ENCODE measurements around the gene GPR75.

Gene GPR75

GRCh38 chr2:53859206-53860181, at the start of gene GPR75:
Gene GPR75 (minus strand): TSS chr2:53859967. CDS start chr2:53854756, 5,211 bp downstream.
- DNase-seq: no peak

GRCh38 chr2:53907582-53907981, 47.8 kb upstream of the GPR75 start:
- no peak for DNase-seq

- DNase-seq: no peak
These were observed 45.6 kb upstream of the GPR75 start for GRCh38 chr2:53905396-53905795.

- no peak for DNase-seq
These were observed 43.2 kb upstream of the GPR75 start for GRCh38 chr2:53903011-53903410.

- no peak for DNase-seq
These were observed 41.4 kb upstream of the GPR75 start for GRCh38 chr2:53901192-53901591.

GRCh38 chr2:53896864-53897263, 37.1 kb upstream of the GPR75 start:
- DNase-seq: no peak

GRCh38 chr2:53886406-53887280, 26.9 kb upstream of the GPR75 start:
- no peak for DNase-seq

GRCh38 chr2:53884883-53885282, 25.1 kb upstream of the GPR75 start:
- DNase-seq: no peak

- no peak for DNase-seq
These were observed 22.2 kb upstream of the GPR75 start for GRCh38 chr2:53881986-53882385.

GRCh38 chr2:53881360-53881759, 21.6 kb upstream of the GPR75 start:
- DNase-seq: no peak

- DNase-seq: no peak
These were observed 21.0 kb upstream of the GPR75 start for GRCh38 chr2:53880756-53881155.

GRCh38 chr2:53877556-53877955, 17.8 kb upstream of the GPR75 start:
- no peak for DNase-seq

GRCh38 chr2:53877112-53877511, 17.3 kb upstream of the GPR75 start:
- DNase-seq: no peak

GRCh38 chr2:53874401-53874950, 14.7 kb upstream of the GPR75 start:
- no peak for DNase-seq

GRCh38 chr2:53867773-53868172, 8.0 kb upstream of the GPR75 start:
- no peak for DNase-seq

- no peak for DNase-seq
These were observed 7.4 kb upstream of the GPR75 start for GRCh38 chr2:53867169-53867568.

GRCh38 chr2:53865962-53866361, 6.2 kb upstream of the GPR75 start:
- DNase-seq: no peak

- no peak for DNase-seq
These were observed 5.5 kb upstream of the GPR75 start for GRCh38 chr2:53865264-53865663.

- no peak for DNase-seq
These were observed 3.9 kb upstream of the GPR75 start for GRCh38 chr2:53863538-53864227.

- DNase-seq: no peak
These were observed 2.1 kb upstream of the GPR75 start for GRCh38 chr2:53861824-53862223.

- DNase-seq: no peak
These were observed 3.5 kb downstream of the GPR75 start for GRCh38 chr2:53856272-53856671.

GRCh38 chr2:53854678-53855077, 5.1 kb downstream of the GPR75 start:
- DNase-seq: no peak

- no peak for DNase-seq
These were observed 7.2 kb downstream of the GPR75 start for GRCh38 chr2:53852532-53852931.

Measured in activated effector memory CD4-positive, alpha-beta T cell treated with Interleukin-2 at 50 U/mL for 16 hours (primary cell).